HG03045 (cell line): ENCODE data around the gene IGF1R.

Experiments used
- ATAC-seq: cut with Tn5 transposase; IDR thresholded peaks from one replicate; pipeline ENCODE4 v1.9.1; 2021; ENCODE audit warnings: mild to moderate bottlenecking, moderate library complexity; ENCODE audit not compliant: unreplicated experiment

The IGF1R gene

GRCh38 chr15:98791046-98791701, 142.8 kb downstream of the IGF1R start:
- ATAC-seq: no peak

- ATAC-seq: no peak
These were observed 143.8 kb downstream of the IGF1R start for GRCh38 chr15:98792117-98792516.

- no peak for ATAC-seq
These were observed 145.9 kb downstream of the IGF1R start for GRCh38 chr15:98794211-98794610.

- ATAC-seq: no peak
These were observed 146.4 kb downstream of the IGF1R start for GRCh38 chr15:98794748-98795147.

GRCh38 chr15:98795980-98796379, 147.6 kb downstream of the IGF1R start:
- no peak for ATAC-seq

- ATAC-seq: no peak
These were observed 148.5 kb downstream of the IGF1R start for GRCh38 chr15:98796685-98797357.

GRCh38 chr15:98798375-98798893, 150.1 kb downstream of the IGF1R start:
- ATAC-seq: no peak

GRCh38 chr15:98799461-98800390, 151.4 kb downstream of the IGF1R start:
- no peak for ATAC-seq

GRCh38 chr15:98800437-98801233, 152.3 kb downstream of the IGF1R start:
- no peak for ATAC-seq

GRCh38 chr15:98801234-98801561, 152.9 kb downstream of the IGF1R start:
- no peak for ATAC-seq

GRCh38 chr15:98802187-98802586, 153.8 kb downstream of the IGF1R start:
- no peak for ATAC-seq

GRCh38 chr15:98803228-98804056, 155.1 kb downstream of the IGF1R start:
- no peak for ATAC-seq

- no peak for ATAC-seq
These were observed 155.7 kb downstream of the IGF1R start for GRCh38 chr15:98804057-98804380.

GRCh38 chr15:98805434-98806274, 157.3 kb downstream of the IGF1R start:
- ATAC-seq: no peak

GRCh38 chr15:98806275-98806895, 158.0 kb downstream of the IGF1R start:
- ATAC-seq: no peak

GRCh38 chr15:98807262-98807661, 158.9 kb downstream of the IGF1R start:
- ATAC-seq: no peak

- no peak for ATAC-seq
These were observed 160.9 kb downstream of the IGF1R start for GRCh38 chr15:98809273-98809672.

- ATAC-seq: no peak
These were observed 164.5 kb downstream of the IGF1R start for GRCh38 chr15:98812716-98813446.
